Vagina (tissue), 2 donors: ENCODE results near the gene TSSK6.

ENCODE experiments used
- POLR2A ChIP-seq, 2 donors: fragments of 450-650 bp; IDR thresholded peaks; one replicate each; pipeline ENCODE4 v1.6.1; 2017; ENCODE audit warnings: antibody characterized with exemption in 2 of 2, mild to moderate bottlenecking in 2 of 2, moderate library complexity in 2 of 2
- TF ChIP-seq, protein P1 (sequence below), 3 experiments: fragments of 450-650 bp in 2 of 3; fragments of 200-600 bp in 1 of 3; sonication (generic) in 1 of 3; IDR thresholded peaks; one replicate each; pipeline ENCODE4 v1.5.1; 2017 to 2019; ENCODE audit warnings: antibody characterized with exemption in 3 of 3, mild to moderate bottlenecking in 2 of 3, moderate library complexity in 2 of 3

GRCh38 chr19:19526581-19527370, 11.4 kb upstream of the TSSK6 start:
- TF ChIP-seq, protein P1, sequence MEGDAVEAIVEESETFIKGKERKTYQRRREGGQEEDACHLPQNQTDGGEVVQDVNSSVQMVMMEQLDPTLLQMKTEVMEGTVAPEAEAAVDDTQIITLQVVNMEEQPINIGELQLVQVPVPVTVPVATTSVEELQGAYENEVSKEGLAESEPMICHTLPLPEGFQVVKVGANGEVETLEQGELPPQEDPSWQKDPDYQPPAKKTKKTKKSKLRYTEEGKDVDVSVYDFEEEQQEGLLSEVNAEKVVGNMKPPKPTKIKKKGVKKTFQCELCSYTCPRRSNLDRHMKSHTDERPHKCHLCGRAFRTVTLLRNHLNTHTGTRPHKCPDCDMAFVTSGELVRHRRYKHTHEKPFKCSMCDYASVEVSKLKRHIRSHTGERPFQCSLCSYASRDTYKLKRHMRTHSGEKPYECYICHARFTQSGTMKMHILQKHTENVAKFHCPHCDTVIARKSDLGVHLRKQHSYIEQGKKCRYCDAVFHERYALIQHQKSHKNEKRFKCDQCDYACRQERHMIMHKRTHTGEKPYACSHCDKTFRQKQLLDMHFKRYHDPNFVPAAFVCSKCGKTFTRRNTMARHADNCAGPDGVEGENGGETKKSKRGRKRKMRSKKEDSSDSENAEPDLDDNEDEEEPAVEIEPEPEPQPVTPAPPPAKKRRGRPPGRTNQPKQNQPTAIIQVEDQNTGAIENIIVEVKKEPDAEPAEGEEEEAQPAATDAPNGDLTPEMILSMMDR (IDR thresholded peaks at IDR 0.05): no peak
- TF ChIP-seq POLR2A (IDR thresholded peaks at IDR 0.05): no peak
